Measurements from ENCODE around the gene KIAA1210. TPM values are rescaled to one million over a fixed set of nuclear protein-coding genes. Genes with fewer than 3 reads are reported as not detected.

KIAA1210 gene
- total and polyA plus RNA-seq, 10 of the 15 experiments (the other 5 are each of a cell fraction or from before 2014, with no cell fraction given), result 0.01 TPM; not detected in 9

GRCh38 chrX:119168104-119168503 lies 40.5 kb upstream of the KIAA1210 start:
- H3K9ac ChIP-seq (ENCODE audit: control insufficient read depth, insufficient read depth, low read length), result no peak overlapping the region
- BruUV-seq (replicated peaks), result no TSS peak
- no peak overlapping the region for H3K27ac ChIP-seq (ENCODE audit: control insufficient read depth, insufficient read depth)
- H2AFZ ChIP-seq (ENCODE audit: control insufficient read depth, low read depth, low read length), result no peak overlapping the region
- H4K20me1 ChIP-seq (ENCODE audit: control insufficient read depth, insufficient read depth), result no peaks in the 10 kb centered on the region
- FAIRE-seq (no peak), DNase-seq (ENCODE audit: low read depth, low spot score) (no peak), ATAC-seq (no peak)
- H3K4me1 ChIP-seq (ENCODE audit: control insufficient read depth, insufficient read depth, low read length), result no peaks in the 10 kb centered on the region
- H3K36me3 ChIP-seq (ENCODE audit: control insufficient read depth in 2 of 2, insufficient read depth in 2 of 2, low read length in 1 of 2), result no peaks in the 10 kb centered on the region
- in situ Hi-C loops (cut with MboI) (no loop called here), intact Hi-C loops (cut with micrococcal nuclease; ENCODE audit: unreplicated experiment) (no loop called here)
- WGBS (ENCODE audit: insufficient coverage, insufficient replicate concordance, low lambda C conversion rate, missing lambda C conversion rate), result 0% methylated on average over 2 of the region's 2 CpGs
- H3K27me3 ChIP-seq (replicated peaks in 1 of 2; ENCODE audit: control insufficient read depth in 2 of 2, insufficient read depth in 2 of 2, low read length in 1 of 2), result no peaks in the 10 kb centered on the region; a peak in 3 of 4 replicates
- ChIA-PET CTCF (interaction anchor here (1.2 kb wide), 1 partner anchor 49 kb away, joined by 3 read pairs; no protein-coding TSS in a partner anchor), POLR2A (no interaction called here), RAD21 (ENCODE audit: unreplicated experiment) (no interaction called here), SMC1A (ENCODE audit: uncharacterized antibody, unreplicated experiment) (no interaction called here)
- H3K4me3 ChIP-seq, result no peak overlapping the region
- H3K79me2 ChIP-seq (ENCODE audit: control insufficient read depth, insufficient read depth, low read length), result no peaks in the 10 kb centered on the region
- no peak for TF ChIP-seq YBX1 (IDR thresholded peaks at IDR 0.05)
- TF ChIP-seq DPF2 (IDR thresholded peaks at IDR 0.05), result no peak
- no peak overlapping the region for H3K4me2 ChIP-seq (ENCODE audit: control insufficient read depth, insufficient read depth)
- no peaks in the 10 kb centered on the region for H3K9me3 ChIP-seq (replicated peaks; ENCODE audit: control insufficient read depth, insufficient read depth, low read length)

- Histone ChIP-seq H4K20me1 (ENCODE audit: control insufficient read depth, insufficient read depth) (no peaks in the 10 kb centered on the region), H3K36me3 (ENCODE audit: control insufficient read depth in 2 of 2, insufficient read depth in 2 of 2, low read length in 1 of 2) (no peaks in the 10 kb centered on the region), H3K79me2 (ENCODE audit: control insufficient read depth, insufficient read depth, low read length) (no peaks in the 10 kb centered on the region), H3K27me3 (replicated peaks in 1 of 2; ENCODE audit: control insufficient read depth in 2 of 2, insufficient read depth in 2 of 2, low read length in 1 of 2) (no peaks in the 10 kb centered on the region), H3K4me2 (ENCODE audit: control insufficient read depth, insufficient read depth) (no peak overlapping the region), H3K4me1 (ENCODE audit: control insufficient read depth, insufficient read depth, low read length) (no peaks in the 10 kb centered on the region), H3K9ac (ENCODE audit: control insufficient read depth, insufficient read depth, low read length) (no peak overlapping the region), H3K9me3 (replicated peaks; ENCODE audit: control insufficient read depth, insufficient read depth, low read length) (no peaks in the 10 kb centered on the region), H2AFZ (ENCODE audit: control insufficient read depth, low read depth, low read length) (no peak overlapping the region), H3K27ac (ENCODE audit: control insufficient read depth, insufficient read depth) (no peak overlapping the region), H3K4me3 (no peak overlapping the region)
- in situ Hi-C loops (cut with MboI) (no loop called here), intact Hi-C loops (cut with micrococcal nuclease; ENCODE audit: unreplicated experiment) (no loop called here)
- BruUV-seq (replicated peaks), result no TSS peak
- POLR2A ChIA-PET, result no interaction called here
- ATAC-seq (no peak), FAIRE-seq (no peak), DNase-seq (ENCODE audit: low read depth, low spot score) (no peak)
- 2% methylated on average over 3 of the region's 3 CpGs for WGBS (ENCODE audit: insufficient coverage, insufficient replicate concordance, low lambda C conversion rate, missing lambda C conversion rate)
- SMC1A ChIA-PET (ENCODE audit: uncharacterized antibody, unreplicated experiment), result no interaction called here
- CTCF ChIA-PET, result no interaction called here
- RAD21 ChIA-PET (ENCODE audit: unreplicated experiment), result no interaction called here
- TF ChIP-seq SMAD1 (IDR thresholded peaks at IDR 0.05; ENCODE audit: low read depth, partially characterized antibody) (no peak), ESRRA (IDR thresholded peaks at IDR 0.05; ENCODE audit: low read length) (no peak), SRF (IDR thresholded peaks at IDR 0.05; ENCODE audit: low read depth in 2 of 2, low read length in 2 of 2) (no peak), CBX3 (IDR thresholded peaks at IDR 0.05; ENCODE audit: borderline replicate concordance, low read depth) (no peak), NKRF (conservative IDR thresholded peaks at IDR 0.05) (no peak), CTCF (IDR thresholded peaks at IDR 0.05 in 2 of 3, conservative IDR thresholded peaks at IDR 0.05 in 1 of 3; ENCODE audit: control insufficient read depth in 2 of 3, extremely low read depth in 1 of 3, insufficient read depth in 1 of 3, low read depth in 3 of 3, low read length in 3 of 3) (no peak), JUND (IDR thresholded peaks at IDR 0.05; ENCODE audit: low read depth, low read length) (no peak), PKNOX1 (IDR thresholded peaks at IDR 0.05) (no peak), TAF1 (IDR thresholded peaks at IDR 0.05; ENCODE audit: borderline replicate concordance, low read depth, low read length) (no peak), RCOR1 (conservative IDR thresholded peaks at IDR 0.05; ENCODE audit: low read depth, low read length) (no peak), TCF7 (IDR thresholded peaks at IDR 0.05; ENCODE audit: borderline replicate concordance) (no peak), RB1 (IDR thresholded peaks at IDR 0.05; ENCODE audit: borderline replicate concordance) (no peak), KAT2A (conservative IDR thresholded peaks at IDR 0.05; ENCODE audit: control insufficient read depth, low read depth, low read length) (no peak)
Measured at GRCh38 chrX:119158226-119158625, 30.6 kb upstream of the KIAA1210 start.
